ENCODE data around the gene QRICH1.

DNA sequence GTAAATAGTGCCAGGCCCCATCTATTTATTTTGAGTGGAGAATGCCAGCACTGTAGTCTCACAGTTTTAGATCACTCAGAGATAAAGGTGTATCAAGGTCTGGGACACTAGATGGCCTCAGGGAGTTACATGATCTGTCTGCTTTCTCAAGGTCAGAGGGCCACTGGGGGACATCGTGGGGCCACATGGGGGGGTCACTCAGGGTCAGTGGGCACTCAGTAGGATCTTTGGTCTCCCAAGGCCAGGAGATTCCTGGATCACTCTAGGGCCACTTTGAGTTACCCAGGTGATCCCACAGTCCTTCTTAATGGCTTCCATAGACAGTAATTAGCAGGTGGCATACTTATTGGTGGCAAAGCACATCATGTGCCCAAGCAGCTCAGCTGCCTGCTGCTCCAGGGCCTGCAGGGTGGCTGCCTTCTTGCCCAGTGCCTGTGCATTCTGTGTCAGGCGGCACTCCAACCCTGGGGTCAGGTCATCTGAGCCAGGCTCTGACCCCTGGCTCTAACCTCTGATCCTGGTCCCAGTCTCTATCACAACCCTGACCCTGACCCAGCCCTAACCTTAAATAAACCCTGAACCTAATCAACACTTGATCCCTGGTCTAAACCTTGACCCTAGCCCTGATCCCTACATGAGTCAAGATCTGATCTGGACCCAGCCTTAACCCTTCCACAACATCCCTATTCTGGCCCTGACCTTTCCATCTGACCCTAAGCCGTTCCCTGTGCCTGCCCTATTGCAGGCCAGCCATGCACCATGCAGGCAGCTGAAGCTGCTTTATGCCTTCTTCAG, 40.8 kb upstream of the QRICH1 start:
- TF ChIP-seq TAF1 (IDR thresholded peaks at IDR 0.05; ENCODE audit: borderline replicate concordance, insufficient read depth, low read length) (no peak), SIN3A (IDR thresholded peaks at IDR 0.05; ENCODE audit: borderline replicate concordance, insufficient read depth, low read length) (no peak), POLR2AphosphoS5 (IDR thresholded peaks at IDR 0.05; ENCODE audit: low read depth, low read length) (no peak)
- TF ChIP-seq, protein P1, sequence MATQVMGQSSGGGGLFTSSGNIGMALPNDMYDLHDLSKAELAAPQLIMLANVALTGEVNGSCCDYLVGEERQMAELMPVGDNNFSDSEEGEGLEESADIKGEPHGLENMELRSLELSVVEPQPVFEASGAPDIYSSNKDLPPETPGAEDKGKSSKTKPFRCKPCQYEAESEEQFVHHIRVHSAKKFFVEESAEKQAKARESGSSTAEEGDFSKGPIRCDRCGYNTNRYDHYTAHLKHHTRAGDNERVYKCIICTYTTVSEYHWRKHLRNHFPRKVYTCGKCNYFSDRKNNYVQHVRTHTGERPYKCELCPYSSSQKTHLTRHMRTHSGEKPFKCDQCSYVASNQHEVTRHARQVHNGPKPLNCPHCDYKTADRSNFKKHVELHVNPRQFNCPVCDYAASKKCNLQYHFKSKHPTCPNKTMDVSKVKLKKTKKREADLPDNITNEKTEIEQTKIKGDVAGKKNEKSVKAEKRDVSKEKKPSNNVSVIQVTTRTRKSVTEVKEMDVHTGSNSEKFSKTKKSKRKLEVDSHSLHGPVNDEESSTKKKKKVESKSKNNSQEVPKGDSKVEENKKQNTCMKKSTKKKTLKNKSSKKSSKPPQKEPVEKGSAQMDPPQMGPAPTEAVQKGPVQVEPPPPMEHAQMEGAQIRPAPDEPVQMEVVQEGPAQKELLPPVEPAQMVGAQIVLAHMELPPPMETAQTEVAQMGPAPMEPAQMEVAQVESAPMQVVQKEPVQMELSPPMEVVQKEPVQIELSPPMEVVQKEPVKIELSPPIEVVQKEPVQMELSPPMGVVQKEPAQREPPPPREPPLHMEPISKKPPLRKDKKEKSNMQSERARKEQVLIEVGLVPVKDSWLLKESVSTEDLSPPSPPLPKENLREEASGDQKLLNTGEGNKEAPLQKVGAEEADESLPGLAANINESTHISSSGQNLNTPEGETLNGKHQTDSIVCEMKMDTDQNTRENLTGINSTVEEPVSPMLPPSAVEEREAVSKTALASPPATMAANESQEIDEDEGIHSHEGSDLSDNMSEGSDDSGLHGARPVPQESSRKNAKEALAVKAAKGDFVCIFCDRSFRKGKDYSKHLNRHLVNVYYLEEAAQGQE (IDR thresholded peaks at IDR 0.05; ENCODE audit: insufficient read depth in 1 of 2, low read depth in 2 of 2, low read length in 2 of 2): no peak
